ENCODE measurements around the gene RAB1B.
A peak's percentile ranks its signal among the peaks of the same experiment; 100 is the strongest.

The RAB1B gene

GRCh38 chr11:66291706-66292542 is 23.5 kb downstream of the RAB1B start, which contains the start of gene TMEM151A:
TSS of gene TMEM151A (plus strand) at chr11:66291894. CDS start at chr11:66292014, 120 bp downstream.
- Histone ChIP-seq H3K9ac (ENCODE audit: low read length in 2 of 2) (no peak within 1 kb of the TSS), H3K36me3 (ENCODE audit: control insufficient read depth in 2 of 2, insufficient read depth in 2 of 2, low read length in 2 of 2) (peaks cover 0 to under 1% of the 10 kb centered on the region in 2 donors), H3K27ac (ENCODE audit: low read length) (no peak within 1 kb of the TSS), H3K27me3 (ENCODE audit: control insufficient read depth in 1 of 2, insufficient read depth in 2 of 2, low read length in 2 of 2) (peaks cover 20 to 35% of the 10 kb centered on the region in 2 donors), H3K4me1 (ENCODE audit: control insufficient read depth, insufficient read depth, low read length) (peaks cover 35% of the 10 kb centered on the region), H3K9me3 (ENCODE audit: control insufficient read depth in 2 of 2, low read length in 2 of 2) (no peaks in the 10 kb centered on the region), H3K4me3 (ENCODE audit: low read length in 2 of 2) (peak within 1 kb of the TSS in 1 of 2 donors; percentile 63)

GRCh38 chr11:66292543-66293332 is 24.3 kb downstream of the RAB1B start:
- no peak overlapping the region for H3K9ac ChIP-seq (ENCODE audit: low read length in 2 of 2)
- H3K36me3 ChIP-seq (ENCODE audit: control insufficient read depth in 2 of 2, insufficient read depth in 2 of 2, low read length in 2 of 2): no peaks in the 10 kb centered on the region
- H3K27me3 ChIP-seq (ENCODE audit: control insufficient read depth in 1 of 2, insufficient read depth in 2 of 2, low read length in 2 of 2): peaks cover 23 to 35% of the 10 kb centered on the region in 2 donors
- no peak overlapping the region for H3K27ac ChIP-seq (ENCODE audit: low read length)
- no peak overlapping the region for H3K4me3 ChIP-seq (ENCODE audit: low read length in 2 of 2)
- no peaks in the 10 kb centered on the region for H3K9me3 ChIP-seq (ENCODE audit: control insufficient read depth in 2 of 2, low read length in 2 of 2)
- H3K4me1 ChIP-seq (ENCODE audit: control insufficient read depth, insufficient read depth, low read length): peaks cover 28% of the 10 kb centered on the region

GRCh38 chr11:66293352-66293751 is 24.9 kb downstream of the RAB1B start:
- peaks cover 23 to 35% of the 10 kb centered on the region in 2 donors for H3K27me3 ChIP-seq (ENCODE audit: control insufficient read depth in 1 of 2, insufficient read depth in 2 of 2, low read length in 2 of 2)
- H3K9ac ChIP-seq (ENCODE audit: low read length in 2 of 2): no peak overlapping the region
- H3K9me3 ChIP-seq (ENCODE audit: control insufficient read depth in 2 of 2, low read length in 2 of 2): no peaks in the 10 kb centered on the region
- H3K36me3 ChIP-seq (ENCODE audit: control insufficient read depth in 2 of 2, insufficient read depth in 2 of 2, low read length in 2 of 2): no peaks in the 10 kb centered on the region
- peaks cover 22% of the 10 kb centered on the region for H3K4me1 ChIP-seq (ENCODE audit: control insufficient read depth, insufficient read depth, low read length)
- no peak overlapping the region for H3K4me3 ChIP-seq (ENCODE audit: low read length in 2 of 2)
- no peak overlapping the region for H3K27ac ChIP-seq (ENCODE audit: low read length)

- H3K9ac ChIP-seq (ENCODE audit: low read length in 2 of 2): no peak overlapping the region
- H3K27me3 ChIP-seq (ENCODE audit: control insufficient read depth in 1 of 2, insufficient read depth in 2 of 2, low read length in 2 of 2): peaks cover 23 to 35% of the 10 kb centered on the region in 2 donors
- no peaks in the 10 kb centered on the region for H3K36me3 ChIP-seq (ENCODE audit: control insufficient read depth in 2 of 2, insufficient read depth in 2 of 2, low read length in 2 of 2)
- H3K4me1 ChIP-seq (ENCODE audit: control insufficient read depth, insufficient read depth, low read length): peaks cover 20% of the 10 kb centered on the region
- no peaks in the 10 kb centered on the region for H3K9me3 ChIP-seq (ENCODE audit: control insufficient read depth in 2 of 2, low read length in 2 of 2)
- H3K4me3 ChIP-seq (ENCODE audit: low read length in 2 of 2): no peak overlapping the region
- H3K27ac ChIP-seq (ENCODE audit: low read length): no peak overlapping the region
Measured at GRCh38 chr11:66293777-66294625, 25.6 kb downstream of the RAB1B start.

GRCh38 chr11:66294626-66295620 is 26.5 kb downstream of the RAB1B start:
- Histone ChIP-seq H3K4me1 (ENCODE audit: control insufficient read depth, insufficient read depth, low read length) (peaks cover 13% of the 10 kb centered on the region), H3K27me3 (ENCODE audit: control insufficient read depth in 1 of 2, insufficient read depth in 2 of 2, low read length in 2 of 2) (peaks cover 23 to 35% of the 10 kb centered on the region in 2 donors), H3K27ac (ENCODE audit: low read length) (no peak overlapping the region), H3K4me3 (ENCODE audit: low read length in 2 of 2) (no peak overlapping the region), H3K9me3 (ENCODE audit: control insufficient read depth in 2 of 2, low read length in 2 of 2) (no peaks in the 10 kb centered on the region), H3K36me3 (ENCODE audit: control insufficient read depth in 2 of 2, insufficient read depth in 2 of 2, low read length in 2 of 2) (no peaks in the 10 kb centered on the region), H3K9ac (ENCODE audit: low read length in 2 of 2) (no peak overlapping the region)

- no peak overlapping the region for H3K27ac ChIP-seq (ENCODE audit: low read length)
- H3K27me3 ChIP-seq (ENCODE audit: control insufficient read depth in 1 of 2, insufficient read depth in 2 of 2, low read length in 2 of 2): peaks cover 20 to 23% of the 10 kb centered on the region in 2 donors
Measured at GRCh38 chr11:66297610-66298009, 29.2 kb downstream of the RAB1B start.

GRCh38 chr11:66299186-66299585 is 30.7 kb downstream of the RAB1B start:
- Histone ChIP-seq H3K4me3 (ENCODE audit: low read length in 2 of 2) (no peak overlapping the region), H3K9ac (ENCODE audit: low read length in 2 of 2) (no peak overlapping the region), H3K4me1 (ENCODE audit: control insufficient read depth, insufficient read depth, low read length) (no peaks in the 10 kb centered on the region), H3K27me3 (ENCODE audit: control insufficient read depth in 1 of 2, insufficient read depth in 2 of 2, low read length in 2 of 2) (peaks cover 6 to 8% of the 10 kb centered on the region in 2 donors), H3K27ac (ENCODE audit: low read length) (no peak overlapping the region), H3K36me3 (ENCODE audit: control insufficient read depth in 2 of 2, insufficient read depth in 2 of 2, low read length in 2 of 2) (no peaks in the 10 kb centered on the region), H3K9me3 (ENCODE audit: control insufficient read depth in 2 of 2, low read length in 2 of 2) (no peaks in the 10 kb centered on the region)

More at GRCh38 chr11:66297610-66298009, 29.2 kb downstream of the RAB1B start:
- Histone ChIP-seq H3K4me3 (ENCODE audit: low read length in 2 of 2) (no peak overlapping the region), H3K36me3 (ENCODE audit: control insufficient read depth in 2 of 2, insufficient read depth in 2 of 2, low read length in 2 of 2) (no peaks in the 10 kb centered on the region), H3K4me1 (ENCODE audit: control insufficient read depth, insufficient read depth, low read length) (peaks cover 3% of the 10 kb centered on the region), H3K9ac (ENCODE audit: low read length in 2 of 2) (no peak overlapping the region), H3K9me3 (ENCODE audit: control insufficient read depth in 2 of 2, low read length in 2 of 2) (no peaks in the 10 kb centered on the region)

- H3K4me1 ChIP-seq (ENCODE audit: control insufficient read depth, insufficient read depth, low read length): no peaks in the 10 kb centered on the region
- no peaks in the 10 kb centered on the region for H3K27me3 ChIP-seq (ENCODE audit: control insufficient read depth in 1 of 2, insufficient read depth in 2 of 2, low read length in 2 of 2)
- H3K9ac ChIP-seq (ENCODE audit: low read length in 2 of 2): no peak overlapping the region
- H3K9me3 ChIP-seq (ENCODE audit: control insufficient read depth in 2 of 2, low read length in 2 of 2): no peaks in the 10 kb centered on the region
- no peaks in the 10 kb centered on the region for H3K36me3 ChIP-seq (ENCODE audit: control insufficient read depth in 2 of 2, insufficient read depth in 2 of 2, low read length in 2 of 2)
- no peak overlapping the region for H3K27ac ChIP-seq (ENCODE audit: low read length)
- no peak overlapping the region for H3K4me3 ChIP-seq (ENCODE audit: low read length in 2 of 2)
Measured at GRCh38 chr11:66302656-66303055, 34.2 kb downstream of the RAB1B start.

- H3K4me1 ChIP-seq (ENCODE audit: control insufficient read depth, insufficient read depth, low read length): peaks cover 20% of the 10 kb centered on the region
- no peaks in the 10 kb centered on the region for H3K9me3 ChIP-seq (ENCODE audit: control insufficient read depth in 2 of 2, low read length in 2 of 2)
- H3K36me3 ChIP-seq (ENCODE audit: control insufficient read depth in 2 of 2, insufficient read depth in 2 of 2, low read length in 2 of 2): no peaks in the 10 kb centered on the region
- H3K9ac ChIP-seq (ENCODE audit: low read length in 2 of 2): no peak overlapping the region
- no peaks in the 10 kb centered on the region for H3K27me3 ChIP-seq (ENCODE audit: control insufficient read depth in 1 of 2, insufficient read depth in 2 of 2, low read length in 2 of 2)
- no peak overlapping the region for H3K27ac ChIP-seq (ENCODE audit: low read length)
- H3K4me3 ChIP-seq (ENCODE audit: low read length in 2 of 2): no peak overlapping the region
Measured at GRCh38 chr11:66309475-66309874, 41.0 kb downstream of the RAB1B start.

Measured in stomach smooth muscle (tissue), 2 donors.